Superior temporal gyrus (tissue), 1 donor: ENCODE measurements around the gene RRP9.
"Not testable (repeated sequence)": the region's sequence is repeated elsewhere in the genome, so short reads cannot be mapped to it uniquely, and the experiment has no call there.

Experiments
- DNase-seq: peaks from one replicate; pipeline ENCODE4 v3.0.0-alpha.2; 2016; ENCODE audit errors: extremely low spot score

RRP9 gene

DNA sequence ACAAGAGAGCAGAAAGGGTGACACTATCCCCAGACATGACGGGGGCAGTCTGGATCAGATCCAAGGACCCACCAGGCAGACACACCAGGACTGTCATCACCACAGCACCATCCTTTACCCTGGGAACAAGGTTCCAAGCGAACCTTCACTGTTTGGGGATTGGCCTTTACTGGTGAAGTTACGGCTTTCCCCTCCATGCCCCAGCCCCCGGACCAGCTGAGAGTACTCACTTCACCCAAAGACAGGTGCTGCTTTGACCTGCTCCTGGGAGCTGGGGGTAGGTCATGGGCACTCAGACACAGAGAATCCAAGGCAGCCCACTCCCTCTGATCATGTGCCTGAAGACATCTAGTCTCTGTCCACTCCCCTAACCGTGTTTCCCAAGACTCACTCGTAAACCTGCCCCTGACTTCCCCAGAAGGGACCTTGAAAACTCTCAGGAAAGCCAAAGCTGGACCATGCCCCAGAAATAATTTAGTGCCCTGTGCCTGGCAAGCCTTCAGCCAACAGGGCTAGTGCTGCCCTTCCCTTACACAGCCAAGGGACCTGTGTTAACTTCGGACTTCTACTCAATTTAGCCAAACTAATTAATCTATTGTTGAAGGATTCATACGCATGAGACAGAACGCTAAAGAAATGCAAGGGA is 2.8 kb downstream of the RRP9 start:
- no peak for DNase-seq

DNA sequence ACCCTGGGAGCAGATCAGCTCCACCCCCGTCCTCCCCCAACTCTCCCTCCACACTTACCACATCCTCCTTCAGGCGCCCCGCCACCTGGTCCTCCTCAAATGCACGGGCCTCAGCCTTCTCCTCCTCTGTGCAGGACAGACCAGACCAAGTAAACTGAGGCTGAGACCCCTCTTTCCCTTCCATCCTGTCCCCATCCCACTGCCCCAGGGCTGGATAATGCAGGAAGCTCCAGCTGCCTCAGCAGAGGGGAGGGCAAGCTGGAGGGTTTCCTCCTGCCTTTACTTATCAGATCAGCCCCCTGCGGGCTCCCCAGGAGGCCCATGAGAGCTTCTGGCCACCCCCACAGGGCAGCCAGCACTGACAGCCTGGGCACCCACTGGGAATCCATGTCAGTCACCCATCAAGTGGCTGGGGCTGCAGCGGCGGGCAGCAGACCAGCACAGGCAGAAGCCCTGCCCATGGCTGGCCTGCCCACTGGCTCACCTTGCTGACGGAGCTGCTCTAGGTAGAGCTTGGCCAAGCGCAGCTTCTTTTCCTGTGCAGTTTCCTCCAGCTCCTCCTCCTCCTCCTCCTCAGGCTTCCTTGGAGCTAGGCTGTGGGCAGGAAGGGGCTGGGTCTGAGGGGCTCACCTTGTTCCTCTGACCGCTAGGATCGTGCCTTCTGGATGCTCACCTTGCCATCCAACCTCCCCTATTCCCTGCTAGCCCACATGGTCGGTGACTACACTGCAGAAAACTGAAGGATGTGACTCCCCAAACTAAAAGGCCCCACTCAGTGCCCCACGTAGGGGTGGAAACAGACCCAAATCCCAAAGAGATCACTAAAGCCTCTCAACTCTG is 3.9 kb downstream of the RRP9 start:
- no peak for DNase-seq

DNA sequence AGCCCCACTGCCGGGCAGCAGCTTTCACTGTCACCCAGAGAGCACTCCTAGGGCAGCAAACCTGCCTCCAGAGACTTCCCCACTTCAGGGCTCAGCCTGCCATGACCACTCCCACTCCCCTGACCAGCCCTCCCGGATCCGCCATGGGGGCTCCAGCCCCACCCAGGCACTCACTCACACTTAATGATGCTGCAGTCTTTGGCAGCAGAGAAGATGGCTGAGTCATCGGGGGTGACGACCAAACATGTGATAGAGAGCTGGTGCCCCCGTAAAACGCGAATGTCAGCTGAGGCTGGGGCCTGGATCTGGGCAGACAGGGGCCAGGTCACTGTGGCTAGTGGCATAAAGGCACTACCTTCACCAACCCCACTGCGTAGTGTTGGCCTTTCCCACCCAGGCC is 4.7 kb downstream of the RRP9 start:
- DNase-seq, result no peak

DNA sequence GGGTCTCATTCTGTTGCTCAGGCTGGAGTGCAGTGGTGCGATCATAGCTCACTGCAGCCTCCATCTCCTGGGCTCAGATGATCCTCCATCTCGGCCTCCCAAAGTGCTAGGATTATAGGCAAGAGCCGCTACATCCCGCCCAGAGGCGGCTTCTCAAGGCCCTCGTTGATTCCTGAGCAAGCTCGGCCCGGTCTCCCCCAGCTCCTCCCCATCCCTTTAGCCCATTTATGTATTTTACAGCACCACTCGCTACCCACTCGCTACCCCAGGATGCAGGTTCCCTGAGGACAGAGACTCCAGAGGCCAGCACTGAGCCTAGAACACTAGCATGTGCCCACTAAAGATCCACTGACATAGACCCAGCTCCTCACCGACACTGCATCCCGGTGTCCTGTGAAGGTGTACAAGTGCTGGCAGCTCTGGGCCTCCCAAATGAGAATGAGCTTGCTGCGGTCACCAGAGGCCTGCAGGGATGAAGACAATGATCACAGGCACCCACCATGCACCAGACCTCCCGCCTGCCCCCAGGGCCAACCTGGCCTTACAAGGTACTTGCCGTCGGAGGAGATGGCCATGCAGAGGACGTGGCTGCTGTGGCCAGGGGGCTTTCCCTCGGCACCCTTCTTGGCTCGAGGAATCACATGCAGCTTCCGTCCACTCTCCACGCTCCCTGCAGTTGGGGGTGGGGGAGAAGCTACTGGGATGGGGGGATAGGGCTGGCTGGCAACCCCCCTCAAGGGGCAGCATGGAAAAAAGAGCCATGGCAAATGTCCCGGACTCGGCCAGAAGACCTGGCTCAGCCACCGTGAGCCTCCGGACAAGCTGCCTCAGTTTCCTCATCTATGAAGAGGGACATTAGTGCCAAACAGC is 5.6 kb downstream of the RRP9 start:
- no peak for DNase-seq

DNA sequence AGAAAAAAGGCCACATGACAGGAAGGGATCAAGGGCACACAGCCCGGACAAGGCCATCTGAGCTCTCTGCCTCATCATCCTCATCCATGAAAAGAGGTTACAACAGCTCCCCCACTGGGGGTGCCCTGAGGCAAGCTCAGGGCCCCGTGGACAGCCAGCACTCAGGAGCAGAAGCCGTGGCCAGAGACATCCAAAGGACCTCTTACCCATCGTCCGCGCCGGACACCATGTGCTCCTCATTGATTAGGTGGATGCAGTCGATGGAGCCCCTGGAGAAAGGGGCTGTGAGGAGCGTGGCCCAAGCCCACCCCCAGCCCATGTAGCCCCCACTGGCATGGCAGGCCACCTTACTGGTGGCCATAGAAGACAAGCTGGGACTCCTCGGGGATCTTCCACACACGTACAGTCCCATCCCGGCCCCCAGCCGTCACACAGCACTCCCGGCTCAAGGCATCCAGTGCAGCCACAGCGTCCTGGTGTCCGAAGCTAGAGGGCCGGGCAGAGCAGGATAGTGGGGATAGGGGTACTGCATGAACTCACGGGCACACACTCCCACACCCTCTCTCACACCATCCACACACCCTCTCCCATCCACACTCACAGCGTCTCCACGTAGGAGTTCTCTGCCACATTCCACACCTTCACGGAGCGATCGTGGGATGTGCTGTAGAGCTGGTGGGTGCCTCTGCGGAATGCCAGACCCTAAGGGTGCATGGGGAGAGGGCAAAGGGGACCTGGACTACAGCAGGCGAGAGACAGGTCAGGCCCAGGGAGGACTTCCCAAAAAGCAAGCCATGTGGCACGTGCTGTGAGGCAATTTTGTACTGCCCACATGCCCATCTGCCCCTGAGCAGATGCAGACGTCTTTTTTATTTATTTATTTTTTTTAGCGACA is 6.5 kb downstream of the RRP9 start:
- DNase-seq, result no peak

DNA sequence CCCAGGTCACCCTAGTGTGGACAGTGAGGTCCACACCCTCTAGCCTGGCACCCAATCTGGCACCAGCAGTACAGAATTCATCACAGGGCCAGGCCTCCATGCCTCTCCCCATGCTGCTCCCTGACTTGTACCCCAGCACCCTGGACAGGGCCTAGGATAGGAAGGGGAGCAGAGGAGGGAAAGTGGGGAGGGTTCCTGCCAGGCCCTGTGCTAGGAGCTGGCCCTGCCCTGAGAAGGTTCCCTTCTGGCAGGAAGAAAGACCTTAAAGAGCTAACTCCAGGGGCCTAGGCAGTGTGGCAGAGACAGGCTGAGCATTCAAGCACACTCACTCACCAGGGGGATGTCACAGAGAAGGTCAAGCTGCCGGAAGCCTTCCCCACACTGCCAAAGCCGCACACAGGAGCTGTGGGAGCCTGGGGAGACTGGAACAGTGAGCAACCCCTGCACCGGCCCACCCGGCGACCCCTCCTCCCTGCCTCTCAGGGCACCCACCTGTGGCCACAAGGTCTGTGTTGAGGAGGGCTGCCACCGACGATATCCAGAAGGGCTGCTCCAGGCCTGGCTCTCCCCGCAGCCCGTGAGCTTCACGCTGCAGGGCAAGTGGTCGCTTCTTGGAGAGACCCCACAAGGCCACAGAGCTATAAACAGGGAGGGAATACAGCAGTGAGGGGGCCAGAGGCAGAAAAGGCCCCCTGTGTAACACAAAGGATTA is 7.4 kb downstream of the RRP9 start:
- DNase-seq, result no peak

DNA sequence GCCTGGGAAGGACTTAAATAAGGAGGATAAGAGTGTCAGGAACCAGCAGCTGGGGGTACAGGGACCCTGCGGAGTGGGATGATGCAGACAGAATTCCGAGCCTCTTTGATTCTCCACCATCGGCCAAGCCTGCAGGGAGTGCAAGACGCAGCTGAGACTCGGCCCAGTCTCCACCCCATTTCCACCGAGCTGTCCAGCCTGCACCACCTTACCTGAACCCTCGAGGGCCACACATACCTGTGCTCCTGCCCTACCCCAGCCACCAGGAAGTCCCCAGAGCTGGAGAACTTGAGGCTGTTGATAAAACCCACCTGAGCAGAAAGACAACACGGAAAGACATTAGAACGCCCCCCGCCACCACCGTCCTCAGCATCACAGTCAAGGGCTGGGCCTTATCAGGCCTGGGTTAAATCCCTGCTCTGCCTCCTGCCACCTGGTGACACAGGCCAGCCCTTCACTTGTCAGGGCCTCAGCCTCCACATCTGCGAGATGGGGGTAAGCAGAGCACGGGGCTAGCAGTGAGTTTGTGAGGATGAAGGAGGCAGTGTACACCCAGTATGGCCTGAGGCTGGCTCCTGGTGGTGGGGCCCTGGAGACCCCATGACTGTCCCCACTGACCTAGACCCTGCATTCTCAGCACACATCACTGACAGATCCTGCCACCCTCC is 8.1 kb downstream of the RRP9 start:
- DNase-seq, result no peak

DNA sequence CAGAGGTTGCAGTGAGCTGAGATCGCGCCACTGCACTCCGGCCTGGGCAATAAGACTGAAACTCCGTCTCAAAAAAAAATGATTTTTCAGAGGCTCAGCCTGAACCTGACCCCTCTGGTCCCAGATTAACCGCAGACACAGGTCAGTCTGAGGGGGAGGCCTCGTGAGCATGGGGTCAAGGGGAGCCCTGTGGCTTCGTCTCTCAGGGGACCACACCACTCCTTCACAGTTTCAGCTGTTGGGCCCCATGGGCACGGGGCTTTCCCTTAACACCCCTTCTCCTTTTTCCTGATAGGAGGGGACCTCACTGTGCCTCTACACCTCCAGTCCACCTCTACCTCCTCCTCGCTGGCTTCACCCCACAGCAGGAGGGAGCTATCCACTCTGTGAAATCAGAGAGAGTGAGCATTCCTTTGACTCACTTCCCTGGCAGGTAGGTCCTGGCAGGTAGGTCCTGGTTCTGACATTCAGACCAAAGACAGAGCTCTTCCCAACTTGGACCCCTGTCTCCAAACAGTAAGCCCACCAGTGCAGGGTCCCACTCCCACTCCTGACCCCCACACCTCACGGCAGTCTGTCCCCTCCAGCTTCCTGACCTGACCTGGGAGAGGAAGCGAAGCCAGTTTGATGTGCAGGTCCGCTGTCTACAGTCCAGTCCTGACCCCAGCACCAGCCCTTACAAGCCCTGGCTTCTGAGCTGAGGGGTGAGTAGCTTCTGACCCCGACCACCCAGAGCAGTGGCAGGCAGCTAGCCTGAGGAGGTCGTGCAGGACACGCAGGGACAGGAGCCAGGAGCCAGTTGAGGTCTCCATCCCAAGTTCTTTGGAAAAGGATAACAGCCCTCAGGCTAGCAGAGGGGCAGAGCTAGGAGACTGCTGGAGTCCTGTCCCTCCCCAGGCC is 9.0 kb downstream of the RRP9 start:
- no peak for DNase-seq

DNA sequence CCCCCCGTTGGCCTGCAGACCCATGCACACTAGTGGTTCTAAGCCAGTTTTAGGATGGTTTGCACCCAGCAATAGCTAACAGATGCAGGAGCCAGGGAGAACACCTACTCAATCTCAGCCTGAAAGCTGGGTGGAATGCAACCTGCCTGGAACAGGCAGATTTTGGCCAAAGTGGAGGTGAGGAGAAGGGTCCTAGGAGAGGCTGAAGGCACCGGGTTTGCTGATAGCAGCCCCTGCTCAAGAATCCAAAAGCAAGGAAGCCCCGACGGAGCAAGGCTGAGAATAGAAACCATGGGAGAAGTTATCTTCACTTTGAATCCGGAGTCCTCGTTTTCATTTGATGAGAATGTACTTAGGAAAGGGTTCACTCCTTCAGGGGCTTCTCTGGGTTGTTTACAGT is 9.9 kb downstream of the RRP9 start:
- DNase-seq, result no peak

DNA sequence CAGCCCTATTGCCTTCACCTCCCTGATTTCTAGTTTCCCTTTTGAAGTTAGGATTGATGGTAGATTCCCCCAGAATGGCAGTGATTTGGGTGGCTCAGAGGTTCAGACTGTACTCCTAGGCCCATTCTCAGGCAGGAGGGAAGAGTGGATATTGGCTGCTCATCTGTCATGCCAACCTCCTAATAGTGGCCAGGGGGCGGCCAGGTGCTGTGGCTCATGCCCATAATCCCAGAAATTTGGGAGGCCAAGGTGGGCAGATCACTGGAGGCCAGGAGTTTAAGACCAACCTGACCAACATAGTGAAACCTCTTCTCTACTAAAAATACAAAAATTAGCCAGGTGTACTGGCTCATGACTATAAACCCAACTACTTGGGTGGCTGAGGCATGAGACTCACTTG is 11.3 kb downstream of the RRP9 start:
- no peak for DNase-seq

DNA sequence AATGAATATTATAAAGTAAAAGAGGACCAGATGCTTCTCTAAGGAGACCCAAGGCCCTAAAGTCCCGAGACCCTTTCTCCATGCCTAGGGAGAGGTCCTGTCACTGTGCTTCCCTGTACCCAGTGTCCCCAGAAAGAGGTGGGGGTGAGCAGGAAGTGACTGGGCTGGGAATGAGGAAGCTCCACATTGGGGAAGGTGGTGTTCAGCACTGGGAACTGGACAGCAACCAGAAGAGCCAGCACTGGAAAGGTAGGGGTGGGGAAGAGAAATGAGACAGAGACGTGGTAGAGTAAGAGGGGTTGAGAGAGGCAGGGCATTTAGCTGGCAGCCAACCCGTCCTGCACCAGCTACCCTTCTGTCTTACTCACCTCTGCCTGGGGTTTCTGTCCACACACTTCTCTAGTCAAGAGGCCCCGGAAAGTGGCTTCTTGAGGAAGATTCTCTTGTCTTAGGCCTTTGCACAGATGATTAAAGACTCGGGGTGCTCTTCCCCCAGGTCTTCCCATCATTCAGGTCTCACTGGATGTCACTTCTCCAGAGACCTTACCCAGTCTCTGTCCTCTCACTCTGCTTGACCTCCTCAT is 12.2 kb downstream of the RRP9 start:
- no peak for DNase-seq

DNA sequence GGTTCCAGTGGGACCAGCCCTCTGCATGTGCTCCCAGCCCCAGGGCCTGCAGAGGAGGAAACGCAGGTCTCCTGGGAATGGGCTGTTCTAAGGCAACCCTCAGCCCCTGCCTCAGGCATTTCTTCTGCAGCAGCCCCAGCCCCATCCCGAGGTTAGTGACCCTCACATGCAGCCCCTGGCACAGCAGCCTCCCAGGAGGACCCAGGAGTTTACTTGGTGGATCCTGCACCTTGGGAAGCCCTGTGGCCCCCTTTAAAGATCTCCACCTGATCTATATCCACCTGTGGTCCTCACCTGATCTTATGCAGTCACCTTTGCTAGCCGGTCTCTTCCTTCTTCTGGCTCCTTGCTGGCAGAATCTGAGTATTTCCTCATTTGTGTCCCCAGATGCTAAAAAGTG is 12.7 kb downstream of the RRP9 start:
- DNase-seq, result not testable (repeated sequence)

DNA sequence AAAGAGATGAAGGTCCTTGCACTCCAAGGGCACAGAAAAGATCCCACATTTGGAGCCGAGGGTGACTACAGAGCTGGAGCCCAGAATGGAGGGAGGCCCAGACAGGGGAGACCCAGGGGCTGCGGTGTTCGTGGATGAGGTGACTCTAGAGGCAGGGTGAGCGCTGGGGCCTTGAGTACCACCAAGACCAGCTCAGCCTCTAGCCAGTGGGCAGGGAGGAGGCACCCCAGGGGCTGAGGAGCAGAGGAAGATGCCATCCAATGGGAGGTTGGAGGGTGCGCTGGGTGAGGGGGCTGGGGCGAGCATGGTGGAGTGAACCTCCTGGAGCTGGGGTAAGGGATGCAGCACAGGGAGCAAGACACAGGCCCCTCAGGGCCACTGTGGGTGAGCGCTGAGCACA is 13.3 kb downstream of the RRP9 start:
- DNase-seq, result no peak

DNA sequence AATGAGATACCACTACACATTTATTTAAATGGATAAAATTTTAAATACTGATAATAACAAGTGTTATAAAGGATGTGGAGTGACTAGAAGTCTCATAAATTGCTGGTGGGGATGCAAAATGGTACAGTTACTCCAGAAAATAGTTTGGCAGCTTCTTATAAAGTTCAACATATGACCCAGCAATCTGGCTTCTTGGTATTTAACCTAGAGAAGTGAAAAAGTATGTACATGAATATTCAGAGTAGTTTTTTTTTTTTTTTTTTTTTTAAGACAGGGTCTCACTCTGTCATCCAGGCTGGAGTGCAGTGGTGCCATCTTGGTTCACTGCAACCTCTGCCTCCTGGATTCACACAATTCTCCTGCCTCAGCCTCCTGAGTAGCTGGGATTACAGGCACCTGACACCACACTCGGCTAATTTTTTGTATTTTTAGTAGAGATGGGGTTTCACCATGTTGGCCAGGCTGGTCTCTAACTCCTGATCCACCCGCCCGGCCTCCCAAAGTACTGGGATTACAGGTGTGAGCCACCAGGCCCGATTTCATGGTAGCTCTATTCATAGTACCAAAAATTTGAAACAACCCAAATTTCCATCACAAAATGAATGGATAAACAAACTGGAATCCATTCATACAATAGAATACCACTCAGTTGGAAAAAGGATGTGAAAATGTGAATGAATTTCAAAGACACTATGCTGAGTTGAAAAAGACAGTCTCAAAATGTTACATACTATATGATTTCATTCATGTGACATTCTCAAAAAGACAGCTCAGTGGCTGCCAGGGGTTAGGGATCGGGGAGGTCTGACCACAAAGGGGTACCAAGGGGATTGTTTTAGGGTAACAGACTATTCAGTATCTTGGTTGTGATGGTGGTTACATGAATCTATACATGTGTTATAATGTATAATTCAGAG is 14.4 kb downstream of the RRP9 start:
- no peak for DNase-seq

DNA sequence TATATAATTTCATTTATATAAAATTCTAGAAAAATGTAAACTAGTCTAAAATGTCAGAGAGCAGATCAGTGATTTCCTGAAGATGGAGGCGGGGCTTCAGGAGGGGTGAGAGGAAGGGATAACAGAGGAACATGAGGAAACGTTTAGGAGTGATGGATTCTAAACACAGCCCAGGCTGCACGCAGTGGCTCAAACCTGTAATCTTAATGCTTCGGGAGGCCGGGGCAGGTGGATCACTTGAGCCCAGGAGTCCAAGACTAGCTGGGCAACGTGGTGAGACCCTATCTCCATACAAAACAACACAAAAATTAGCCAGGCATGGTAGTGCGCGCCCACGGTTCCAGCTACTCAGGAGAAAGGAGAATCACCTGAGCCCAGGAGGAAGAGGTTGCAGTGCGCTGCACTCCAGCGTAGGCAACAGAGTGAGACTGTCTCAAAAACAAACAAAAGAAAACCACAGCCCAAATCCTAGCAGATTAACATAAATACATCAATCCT is 20.6 kb downstream of the RRP9 start:
- DNase-seq, result no peak

DNA sequence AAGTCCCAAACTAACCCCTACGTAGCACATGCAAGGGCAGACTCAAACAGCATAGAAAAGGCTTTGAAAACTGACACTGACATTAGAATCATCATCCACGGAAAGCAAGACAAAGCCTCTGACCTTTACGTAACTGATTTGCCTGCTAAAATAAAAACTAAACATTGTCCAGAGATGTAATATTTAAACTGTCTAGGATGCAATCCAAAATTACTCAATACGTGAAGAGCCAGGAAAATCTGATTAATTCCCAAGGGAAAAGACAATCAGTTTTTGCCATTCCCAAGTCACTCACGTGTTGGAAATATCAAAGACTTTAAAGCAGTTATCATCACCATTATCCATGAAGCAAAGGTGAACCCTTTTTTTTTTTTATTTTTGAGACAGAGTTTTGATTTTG is 25.3 kb downstream of the RRP9 start:
- DNase-seq, result no peak

DNA sequence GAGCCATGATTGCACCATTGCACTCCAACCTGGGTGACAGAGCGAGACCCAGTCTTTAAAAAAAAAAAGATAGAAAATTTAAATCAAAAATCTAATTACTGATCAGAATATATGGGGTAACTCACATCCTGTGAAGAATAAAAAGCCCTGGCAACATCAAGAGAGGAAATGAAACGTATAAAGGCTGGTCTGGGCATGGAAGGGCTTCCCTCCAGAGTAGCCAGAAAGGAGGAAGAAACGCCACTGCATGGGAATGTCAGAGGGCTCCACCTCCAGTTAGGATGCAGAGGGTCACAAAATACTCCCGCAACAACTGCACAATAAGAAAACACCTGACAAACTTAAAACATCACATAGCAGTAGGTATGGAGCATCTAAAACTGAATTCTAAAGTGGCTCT is 33.7 kb downstream of the RRP9 start:
- DNase-seq, result no peak
